Measurements from ENCODE around the gene HDAC6. TPM values are rescaled to one million over a fixed set of nuclear protein-coding genes. Genes with fewer than 3 reads are reported as not detected.

The HDAC6 gene
- total RNA-seq = 10 to 100 TPM; 36.5 to 63.2 (median 54.5) TPM

DNA sequence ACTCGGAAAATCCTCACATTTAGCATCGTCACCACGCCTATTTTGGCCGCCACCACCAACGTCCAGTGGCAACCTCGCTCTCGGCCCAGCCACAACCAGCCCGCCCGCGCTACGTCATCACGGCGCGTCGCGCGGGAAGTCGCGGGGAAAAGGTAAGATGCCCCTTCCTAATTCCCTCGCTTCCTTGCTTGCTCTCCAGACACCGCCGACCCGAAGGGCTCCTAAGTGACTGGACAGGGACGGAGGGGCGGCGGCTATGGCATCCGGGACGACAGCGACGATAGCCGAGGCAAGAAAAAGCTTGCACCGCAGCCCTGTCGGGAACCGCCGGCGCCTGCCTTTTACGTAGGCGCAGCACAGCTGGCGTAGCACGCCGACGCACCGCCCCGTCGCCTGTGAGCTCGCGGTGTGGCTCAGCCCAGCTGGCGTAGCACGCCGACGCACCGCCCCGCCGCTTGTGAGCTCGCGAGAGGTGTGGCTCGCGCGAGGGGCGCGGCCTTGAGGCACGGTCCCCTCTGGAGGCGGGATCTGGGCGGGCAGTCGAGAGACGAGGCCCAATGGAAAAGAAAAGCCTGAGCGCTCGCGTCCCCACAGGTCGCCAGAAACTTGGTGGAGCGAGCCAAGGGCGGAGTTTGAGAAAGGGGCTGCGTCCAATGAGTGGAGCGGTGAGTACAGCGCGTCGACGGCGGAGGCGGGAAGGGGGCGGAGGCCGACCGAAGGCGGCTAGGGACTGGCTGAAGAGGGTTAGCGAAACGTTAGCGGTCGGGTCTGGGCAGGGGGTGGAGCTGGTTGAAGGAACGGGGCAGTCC, at the start of gene HDAC6:
TSS of gene HDAC6 (plus strand) at position 788 of the 809 bp plus-strand sequence. CDS start 626 bp downstream, outside the sequence.
- DNase-seq (ENCODE audit: low spot score) (peak; percentile 66), ATAC-seq (ENCODE audit: low FRiP score) (peak; percentile 94)
- TF ChIP-seq, protein P1, sequence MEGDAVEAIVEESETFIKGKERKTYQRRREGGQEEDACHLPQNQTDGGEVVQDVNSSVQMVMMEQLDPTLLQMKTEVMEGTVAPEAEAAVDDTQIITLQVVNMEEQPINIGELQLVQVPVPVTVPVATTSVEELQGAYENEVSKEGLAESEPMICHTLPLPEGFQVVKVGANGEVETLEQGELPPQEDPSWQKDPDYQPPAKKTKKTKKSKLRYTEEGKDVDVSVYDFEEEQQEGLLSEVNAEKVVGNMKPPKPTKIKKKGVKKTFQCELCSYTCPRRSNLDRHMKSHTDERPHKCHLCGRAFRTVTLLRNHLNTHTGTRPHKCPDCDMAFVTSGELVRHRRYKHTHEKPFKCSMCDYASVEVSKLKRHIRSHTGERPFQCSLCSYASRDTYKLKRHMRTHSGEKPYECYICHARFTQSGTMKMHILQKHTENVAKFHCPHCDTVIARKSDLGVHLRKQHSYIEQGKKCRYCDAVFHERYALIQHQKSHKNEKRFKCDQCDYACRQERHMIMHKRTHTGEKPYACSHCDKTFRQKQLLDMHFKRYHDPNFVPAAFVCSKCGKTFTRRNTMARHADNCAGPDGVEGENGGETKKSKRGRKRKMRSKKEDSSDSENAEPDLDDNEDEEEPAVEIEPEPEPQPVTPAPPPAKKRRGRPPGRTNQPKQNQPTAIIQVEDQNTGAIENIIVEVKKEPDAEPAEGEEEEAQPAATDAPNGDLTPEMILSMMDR (IDR thresholded peaks at IDR 0.05) = no peak

DNA sequence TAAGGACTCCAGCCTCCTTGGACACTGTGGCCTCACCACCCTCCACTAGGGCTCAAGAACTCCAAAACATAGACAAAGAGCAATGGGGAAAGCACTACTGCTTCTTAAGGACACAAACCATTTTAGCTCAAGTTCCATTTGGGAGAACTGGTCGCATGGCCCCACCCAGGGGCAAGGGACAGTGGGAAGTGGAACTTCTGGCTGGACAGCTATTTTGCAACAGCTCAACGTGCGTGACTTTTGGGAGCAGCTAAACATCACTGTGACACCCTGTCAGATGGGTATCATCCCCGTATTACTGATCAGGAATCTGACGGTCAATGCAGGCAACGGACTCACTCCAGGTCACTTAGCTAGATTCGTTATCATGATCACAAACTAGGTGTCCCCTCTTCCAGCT, 49.4 kb upstream of the HDAC6 start:
- ATAC-seq (ENCODE audit: low FRiP score) = no peak
- TF ChIP-seq, protein P1 (IDR thresholded peaks at IDR 0.05) = no peak

DNA sequence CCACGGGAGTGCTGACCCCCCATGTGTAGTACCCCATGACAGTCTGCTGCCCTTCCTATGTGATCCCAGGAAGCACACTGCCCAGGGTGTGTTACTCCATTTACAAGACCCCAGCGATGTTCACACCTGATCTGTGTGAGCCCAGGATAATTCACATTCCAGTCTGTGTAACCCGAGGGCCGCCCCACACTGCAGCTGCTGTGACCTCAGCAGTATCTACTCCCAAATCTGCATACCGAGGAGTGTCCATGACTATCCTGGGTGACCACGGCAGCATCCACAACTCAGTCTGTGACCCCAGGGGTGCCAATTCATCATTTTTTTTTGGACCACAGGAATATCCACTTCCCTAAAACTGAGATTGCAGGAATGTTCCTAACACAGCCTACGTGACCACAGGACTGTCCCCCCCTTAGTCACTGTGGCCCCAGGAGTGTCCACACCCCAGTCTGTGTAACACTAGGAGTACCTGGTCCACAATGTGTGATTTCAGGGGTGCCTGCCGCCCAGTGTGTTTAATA, 48.1 kb upstream of the HDAC6 start:
- no peak for DNase-seq (ENCODE audit: low spot score)
- no peak for ATAC-seq (ENCODE audit: low FRiP score)
- TF ChIP-seq, protein P1 (IDR thresholded peaks at IDR 0.05) = no peak

More for the DNA sequence above, 49.4 kb upstream of the HDAC6 start:
- DNase-seq (ENCODE audit: low spot score) = no peak

DNA sequence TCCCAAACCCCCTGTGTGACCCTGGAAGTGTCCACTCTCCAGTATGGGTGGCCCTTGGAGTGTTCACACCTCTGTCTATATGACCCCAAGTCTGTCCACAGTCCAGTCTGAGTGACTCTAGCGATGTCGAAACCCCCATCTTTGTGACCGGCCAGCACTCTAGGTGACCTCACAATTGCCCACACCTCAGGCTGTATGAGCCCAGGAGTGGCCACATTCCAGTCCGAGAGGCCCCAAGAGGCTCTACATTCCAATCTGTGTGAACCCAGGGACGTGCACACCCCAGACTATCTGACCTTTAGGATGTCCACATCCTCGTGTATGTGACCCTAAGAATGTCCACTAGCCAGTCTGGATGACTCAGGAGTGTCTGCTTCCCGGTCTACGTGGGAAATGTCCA, 47.6 kb upstream of the HDAC6 start:
- TF ChIP-seq, protein P1 (IDR thresholded peaks at IDR 0.05) = no peak
- ATAC-seq (ENCODE audit: low FRiP score) = no peak
- DNase-seq (ENCODE audit: low spot score) = no peak

DNA sequence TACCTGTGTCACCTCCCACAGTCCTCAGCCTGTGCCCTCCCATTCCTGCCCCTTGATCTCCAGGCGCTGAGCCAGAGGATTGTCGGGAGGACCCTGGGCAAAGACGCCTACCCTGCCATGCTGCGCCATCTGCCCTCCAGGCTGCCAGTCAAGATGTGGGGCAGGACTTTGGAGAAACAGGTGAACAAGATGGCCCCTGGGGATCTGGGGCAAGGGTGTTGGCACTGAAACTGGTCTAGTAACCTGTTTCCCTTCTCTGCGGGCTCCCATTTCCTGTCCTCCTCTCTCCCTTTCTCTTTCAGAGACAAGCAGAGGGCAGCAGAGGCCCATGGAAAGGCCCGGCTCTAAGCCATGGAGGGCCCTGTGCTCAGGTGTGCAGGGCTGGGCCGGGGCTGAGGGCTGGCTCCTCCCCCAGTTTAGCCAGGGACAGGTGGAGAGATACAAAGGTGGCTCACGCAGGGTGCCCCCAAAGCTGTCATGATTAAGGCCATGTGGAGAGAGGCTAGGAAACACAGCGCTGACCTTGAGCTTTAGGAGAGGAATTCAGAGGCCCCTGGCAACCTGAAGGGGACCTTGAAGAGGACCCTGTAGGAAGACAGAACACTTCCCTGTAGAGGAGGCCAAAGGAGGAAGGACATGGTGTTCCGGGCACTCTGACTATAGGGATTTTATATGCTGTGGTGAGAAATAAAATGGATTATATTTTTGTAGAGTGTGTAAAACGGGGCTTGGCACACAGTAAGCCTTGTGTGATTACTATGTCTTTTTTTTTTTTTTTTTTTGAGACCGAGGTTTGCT, 40.0 kb upstream of the HDAC6 start, which contains the start of gene GLOD5:
TSS of gene GLOD5 (plus strand) at position 74 of the 798 bp plus-strand sequence. CDS start at position 118, 44 bp downstream.
- TF ChIP-seq, protein P1 (IDR thresholded peaks at IDR 0.05) = no peak
- DNase-seq (ENCODE audit: low spot score) (no peak), ATAC-seq (ENCODE audit: low FRiP score) (no peak)

DNA sequence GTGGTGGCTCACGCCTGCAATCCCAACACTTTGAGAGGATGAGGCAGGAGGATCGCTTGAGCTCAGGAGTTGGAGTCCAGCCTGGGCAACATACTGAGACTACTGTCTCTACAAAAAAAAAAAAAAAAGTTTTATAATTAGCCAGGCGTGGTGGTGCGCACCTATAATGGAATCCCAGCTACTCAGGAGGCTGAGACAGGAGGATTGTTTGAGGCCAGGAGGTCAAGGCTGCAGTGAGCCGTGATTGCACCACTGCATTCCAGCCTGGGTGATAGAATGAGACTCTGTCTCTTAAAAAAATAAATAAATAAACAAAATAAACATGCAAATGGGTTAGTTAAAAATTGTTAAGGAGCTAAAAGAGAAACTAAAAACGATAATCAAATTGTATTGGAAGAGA, 32.6 kb upstream of the HDAC6 start:
- ATAC-seq (ENCODE audit: low FRiP score) (no peak), DNase-seq (ENCODE audit: low spot score) (no peak)
- TF ChIP-seq, protein P1 (IDR thresholded peaks at IDR 0.05) = no peak
